Left lung (tissue), 10 donors: ENCODE data around the gene EMP3. TPM values are rescaled to one million over a fixed set of nuclear protein-coding genes. Genes with fewer than 3 reads are reported as not detected.
A peak's percentile ranks its signal among the peaks of the same experiment; 100 is the strongest.

Experiments used
- ATAC-seq: fragments of 200-7000 bp; cut with Tn5 transposase; one replicate; pipeline ENCODE4 v1.9.1; 2020; ENCODE audit warnings: moderate library complexity
- DNase-seq, 4 donors: peaks; one replicate each; pipeline ENCODE4 v3.0.0-alpha.2; 2013 to 2020
- H3K27ac ChIP-seq, 2 donors: fragments of 200-600 bp; sonication (generic) in 1 of 2; one replicate each; pipeline versions ENCODE4 v1.5.0 to v1.8.0; 2020 to 2021
- H3K27me3 ChIP-seq, 2 donors: fragments of 200-600 bp; sonication (generic) in 1 of 2; one replicate each; pipeline versions ENCODE4 v1.5.0 to v1.8.0; 2020 to 2021
- H3K36me3 ChIP-seq, 2 donors: fragments of 200-600 bp; sonication (generic) in 1 of 2; one replicate each; pipeline versions ENCODE4 v1.5.0 to v1.8.0; 2020 to 2021
- H3K4me1 ChIP-seq, 2 donors: fragments of 200-600 bp; one replicate each; pipeline ENCODE4 v1.8.0; 2021
- H3K4me3 ChIP-seq, 2 donors: fragments of 200-600 bp; sonication (generic) in 1 of 2; one replicate each; pipeline versions ENCODE4 v1.5.0 to v1.8.0; 2020 to 2021; ENCODE audit warnings: mild to moderate bottlenecking in 1 of 2
- H3K9me3 ChIP-seq, 2 donors: fragments of 200-600 bp; sonication (generic) in 1 of 2; one replicate each; pipeline versions ENCODE4 v1.5.0 to v1.8.0; 2020 to 2021
- CTCF ChIP-seq, 2 donors: fragments of 200-600 bp; sonication (generic) in 1 of 2; IDR thresholded peaks; one replicate each; pipeline versions ENCODE4 v1.5.0 to v1.8.0; 2021; ENCODE audit warnings: antibody characterized with exemption in 2 of 2
- intact Hi-C, 2 donors: fragments of 100-400 bp; cut with DNase I; formaldehyde crosslinking; loops; one replicate each; pipeline versions ENCODE4 v1.11.2 to v1.14.2; 2022
- polyA plus RNA-seq, 6 donors: library from polyadenylated mRNA; unstranded; fragments of 120-200 nt; gene quantifications; one replicate each; pipeline ENCODE4 v1.2.1, GENCODE V29; 2013; ENCODE audit not compliant: insufficient read length in 6 of 6
- total RNA-seq, 2 donors: library from RNA; stranded (reverse); fragmentation: NEBNext Ultra II Directional; extraction: Animal tissue kit (Norgen Biotek cat#: 25700); gene quantifications; one replicate each; pipeline ENCODE4 v1.2.1, GENCODE V29; 2021
- donor health status: DM: no; HTN: yes; CAD: no.
- donor health status: DM: no; HTN: no; CAD: no.

Gene EMP3
- total and polyA plus RNA-seq, 8 donors: 102 to 320 (median 110) TPM

DNA sequence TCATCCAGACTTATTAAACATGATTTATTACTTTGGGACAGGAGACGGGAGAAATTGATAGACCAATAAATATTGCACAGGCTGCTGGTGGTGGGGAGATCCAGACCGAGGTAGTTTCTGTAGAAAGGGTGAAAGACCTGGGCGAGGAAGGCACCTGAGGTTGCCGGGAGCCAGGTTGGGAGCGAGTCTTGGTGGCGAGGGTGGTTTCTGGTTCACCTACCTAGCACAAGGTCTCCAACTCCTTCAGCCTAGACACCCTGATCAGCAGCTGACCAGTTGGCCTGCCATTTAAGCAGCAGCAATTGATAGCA, 7.0 kb downstream of the EMP3 start:
- H3K4me1 ChIP-seq: peaks cover 12 to 75% of the 10 kb centered on the region in 2 donors
- no peak for ATAC-seq
- no peaks in the 10 kb centered on the region for H3K27me3 ChIP-seq
- no peak for DNase-seq
- peak overlapping the region in 1 of 2 donors; percentile 45 for H3K4me3 ChIP-seq
- H3K36me3 ChIP-seq: peaks cover 0 to 41% of the 10 kb centered on the region in 2 donors
- intact Hi-C loops: no loop called here
- TF ChIP-seq CTCF (IDR thresholded peaks at IDR 0.05): no peak
- peak overlapping the region; percentile 88 to 92 for H3K27ac ChIP-seq
- no peaks in the 10 kb centered on the region for H3K9me3 ChIP-seq

DNA sequence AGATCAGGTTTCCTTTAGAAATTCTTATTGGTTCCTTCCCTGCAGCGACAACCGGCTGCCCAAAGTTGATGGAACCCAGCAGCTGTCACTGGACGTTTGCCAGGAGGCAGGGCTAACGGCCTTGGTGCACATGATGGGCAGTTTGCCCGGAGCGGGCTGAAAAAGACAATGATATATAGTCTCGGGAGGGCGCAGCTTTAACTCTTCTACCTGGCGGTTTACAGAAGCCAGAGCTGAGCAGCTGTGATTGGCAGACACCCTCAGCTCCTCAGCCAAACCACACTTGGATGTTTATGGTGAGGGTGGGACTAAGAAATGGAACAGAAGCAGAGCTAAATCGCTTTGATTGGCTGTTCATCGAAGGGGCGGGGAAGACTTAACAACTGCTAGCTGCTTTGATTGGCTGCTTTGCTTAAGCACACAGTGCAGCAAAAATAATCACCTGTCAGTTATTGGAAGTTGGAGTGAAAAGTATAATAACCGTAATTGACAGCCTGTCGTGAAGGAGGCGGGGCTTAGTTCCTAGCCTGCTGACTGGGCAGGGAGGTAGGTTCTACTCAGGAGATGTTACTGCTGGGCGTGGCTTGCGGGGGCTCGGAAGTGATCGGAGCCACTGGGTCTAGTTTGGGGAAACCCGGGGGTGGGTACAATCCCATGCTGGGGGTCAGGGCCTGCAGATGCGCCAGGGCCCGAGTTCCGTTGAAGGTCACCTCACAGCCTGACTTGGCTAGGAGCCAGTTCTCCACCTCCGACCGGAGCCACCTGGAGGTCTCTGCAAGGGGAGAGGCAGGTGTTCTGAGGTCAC, 7.5 kb downstream of the EMP3 start:
- peak overlapping the region; percentile 18 to 45 for H3K4me3 ChIP-seq
- DNase-seq: peak; percentile 93 to 96 (median 93)
- peak overlapping the region; percentile 88 to 92 for H3K27ac ChIP-seq
- no peaks in the 10 kb centered on the region for H3K9me3 ChIP-seq
- intact Hi-C loops: no loop called here
- H3K36me3 ChIP-seq: peaks cover 0 to 36% of the 10 kb centered on the region in 2 donors
- no peak for TF ChIP-seq CTCF (IDR thresholded peaks at IDR 0.05)
- H3K27me3 ChIP-seq: no peaks in the 10 kb centered on the region
- H3K4me1 ChIP-seq: peaks cover 12 to 69% of the 10 kb centered on the region in 2 donors
- ATAC-seq: peak; percentile 81

DNA sequence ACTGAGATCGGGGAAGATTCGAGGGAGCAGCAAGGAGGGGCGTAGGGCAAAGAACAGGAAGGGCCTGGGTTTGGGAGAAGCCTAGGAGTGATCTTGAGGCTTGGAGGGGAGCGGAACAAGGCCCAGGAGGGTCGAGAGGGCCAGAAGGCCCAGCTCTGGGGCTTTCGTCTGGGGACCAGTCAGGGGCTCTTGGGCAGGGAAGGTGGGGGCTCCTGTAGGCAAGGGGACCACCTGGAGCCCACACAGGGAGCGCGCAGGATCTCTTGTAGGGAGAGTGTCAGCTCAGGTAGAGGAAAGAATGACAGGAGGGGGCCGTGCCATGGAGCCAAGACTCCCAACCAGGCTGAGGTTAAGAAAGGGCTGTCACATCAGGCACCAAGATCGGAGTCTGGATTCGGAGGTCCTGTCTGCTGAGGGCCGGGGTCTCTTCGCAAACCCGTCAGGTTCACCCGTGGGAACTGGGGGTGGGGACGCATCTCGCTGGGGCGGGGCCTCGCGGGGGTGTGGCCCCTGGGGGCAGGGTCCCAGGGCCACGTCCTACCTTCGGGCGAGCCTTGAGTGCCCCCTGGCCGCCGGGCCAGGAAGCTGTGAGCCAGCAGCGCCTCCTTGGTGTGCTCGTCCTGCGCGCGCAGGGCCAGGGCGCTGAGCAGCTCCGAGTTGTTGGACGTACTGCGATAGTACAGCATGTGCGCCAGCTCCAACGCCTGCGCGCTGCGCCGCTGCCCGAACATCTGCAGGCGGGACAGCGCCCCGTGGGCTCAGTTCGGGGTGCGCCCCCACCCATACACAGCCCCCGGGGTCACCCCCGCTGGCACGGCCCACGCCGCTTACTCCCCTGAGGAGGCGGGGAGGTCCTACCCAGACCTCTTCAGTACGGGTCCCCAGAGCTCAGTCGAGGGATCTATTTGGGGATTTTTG, 8.4 kb downstream of the EMP3 start:
- Histone ChIP-seq H3K27me3 (no peaks in the 10 kb centered on the region), H3K36me3 (peaks cover 0 to 27% of the 10 kb centered on the region in 2 donors), H3K27ac (peak overlapping the region; percentile 88 to 92), H3K9me3 (no peaks in the 10 kb centered on the region), H3K4me3 (peak overlapping the region; percentile 18 to 45), H3K4me1 (peaks cover 12 to 61% of the 10 kb centered on the region in 2 donors)
- peak; percentile 79 to 95 for TF ChIP-seq CTCF (IDR thresholded peaks at IDR 0.05)
- ATAC-seq: peak; percentile 88
- DNase-seq: peak; percentile 79 to 99 (median 94)
- intact Hi-C loops: no loop called here

- intact Hi-C loops: no loop called here
- Histone ChIP-seq H3K36me3 (peaks cover 0 to 5% of the 10 kb centered on the region in 2 donors), H3K4me1 (peaks cover 4 to 23% of the 10 kb centered on the region in 2 donors), H3K4me3 (no peak overlapping the region), H3K27ac (no peak overlapping the region), H3K9me3 (no peaks in the 10 kb centered on the region), H3K27me3 (no peaks in the 10 kb centered on the region)
- ATAC-seq: no peak
- DNase-seq: peak in 1 of 4 donors; percentile 53
- no peak for TF ChIP-seq CTCF (IDR thresholded peaks at IDR 0.05)
These were observed 13.0 kb downstream of the EMP3 start for GRCh38 chr19:48338253-48338755.
